ENCODE data around the gene CR1.
"Not testable (repeated sequence)": the region's sequence is repeated elsewhere in the genome, so short reads cannot be mapped to it uniquely, and the experiment has no call there.

Gene CR1

GRCh38 chr1:207680590-207681388 is 184.8 kb downstream of the CR1 start:
- not testable (repeated sequence) for DNase-seq

GRCh38 chr1:207682872-207683434 is 187.0 kb downstream of the CR1 start:
- DNase-seq = not testable (repeated sequence)

GRCh38 chr1:207690551-207690950 is 194.6 kb downstream of the CR1 start:
- not testable (repeated sequence) for DNase-seq

- no peak for DNase-seq
Measured at GRCh38 chr1:207691010-207691409, 195.1 kb downstream of the CR1 start.
